BJ (cell line): ENCODE results near the gene FNBP1. TPM values are rescaled to one million over a fixed set of nuclear protein-coding genes. Genes with fewer than 3 reads are reported as not detected.
A peak's percentile ranks its signal among the peaks of the same experiment; 100 is the strongest.

Source experiments
- CTCF ChIA-PET: fragments of 350-600 bp; formaldehyde crosslinking; extraction: SDS; loops from one replicate; lab custom pipeline; 2021; ENCODE audit warnings: antibody characterized with exemption, inconsistent platforms; lab: Yijun Ruan, JAX
- POLR2A ChIA-PET: fragments of 300-600 bp; sonication (Branson Sonifier 250); formaldehyde crosslinking; extraction: SDS; loops from one replicate; lab custom pipeline; 2021; ENCODE audit warnings: antibody characterized with exemption; lab: Charles Lee
- DNase-seq: peaks from one replicate; pipeline ENCODE4 v3.0.0-alpha.2; 2011; ENCODE audit warnings: low read depth
- H3K27me3 ChIP-seq: 2 replicates; pipeline ENCODE4 v1.6.0; 2011; ENCODE audit warnings: low read length; ENCODE audit not compliant: control insufficient read depth, insufficient read depth
- H3K36me3 ChIP-seq: 2 replicates; pipeline ENCODE4 v1.5.1; 2011; ENCODE audit warnings: low read length; ENCODE audit not compliant: control insufficient read depth, insufficient read depth
- H3K4me3 ChIP-seq: 2 replicates; pipeline ENCODE4 v1.5.1; 2011; ENCODE audit warnings: low read depth, mild to moderate bottlenecking, control low read depth, low read length
- polyA plus RNA-seq: library from polyadenylated mRNA; depleted of rRNA; stranded (reverse); fragments of >200 nt; gene quantifications from 2 replicates; pipeline ENCODE4 v1.2.3, GENCODE V29; 2011
- TF ChIP-seq, protein P1 (sequence below): IDR thresholded peaks from 2 replicates; pipeline ENCODE4 v1.5.1; 2011; ENCODE audit warnings: low read depth, mild to moderate bottlenecking, control low read depth, inconsistent platforms, low read length, moderate library complexity; ENCODE audit not compliant: insufficient read depth

FNBP1 gene
- polyA plus RNA-seq, 1 experiment = 7.8 TPM

DNA sequence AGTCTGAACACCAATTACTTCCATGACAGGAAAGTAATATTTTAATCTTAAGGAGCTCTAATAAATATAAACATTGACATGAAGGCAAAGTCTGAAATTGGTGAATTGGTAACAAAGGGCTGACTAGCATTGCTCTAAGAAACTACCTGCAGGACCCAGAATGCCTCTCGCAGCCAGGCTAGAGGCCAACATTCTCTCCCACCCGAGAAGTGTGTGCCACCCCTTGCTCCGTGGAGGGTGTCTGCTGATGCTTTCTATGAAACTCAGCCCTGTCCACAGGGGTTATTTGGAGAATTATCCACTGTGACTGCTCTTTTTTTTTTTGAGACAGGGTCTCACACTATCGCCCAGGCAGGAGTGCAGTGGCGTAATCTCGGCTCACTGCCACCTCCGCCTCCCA lies 126.3 kb downstream of the FNBP1 start:
- ChIA-PET CTCF (interaction anchor here (0.8 to 1.4 kb wide), 2 partner anchors 9 to 16 kb away, joined by 3 to 4 read pairs; no protein-coding TSS in a partner anchor), POLR2A (no interaction called here)
- TF ChIP-seq, protein P1, sequence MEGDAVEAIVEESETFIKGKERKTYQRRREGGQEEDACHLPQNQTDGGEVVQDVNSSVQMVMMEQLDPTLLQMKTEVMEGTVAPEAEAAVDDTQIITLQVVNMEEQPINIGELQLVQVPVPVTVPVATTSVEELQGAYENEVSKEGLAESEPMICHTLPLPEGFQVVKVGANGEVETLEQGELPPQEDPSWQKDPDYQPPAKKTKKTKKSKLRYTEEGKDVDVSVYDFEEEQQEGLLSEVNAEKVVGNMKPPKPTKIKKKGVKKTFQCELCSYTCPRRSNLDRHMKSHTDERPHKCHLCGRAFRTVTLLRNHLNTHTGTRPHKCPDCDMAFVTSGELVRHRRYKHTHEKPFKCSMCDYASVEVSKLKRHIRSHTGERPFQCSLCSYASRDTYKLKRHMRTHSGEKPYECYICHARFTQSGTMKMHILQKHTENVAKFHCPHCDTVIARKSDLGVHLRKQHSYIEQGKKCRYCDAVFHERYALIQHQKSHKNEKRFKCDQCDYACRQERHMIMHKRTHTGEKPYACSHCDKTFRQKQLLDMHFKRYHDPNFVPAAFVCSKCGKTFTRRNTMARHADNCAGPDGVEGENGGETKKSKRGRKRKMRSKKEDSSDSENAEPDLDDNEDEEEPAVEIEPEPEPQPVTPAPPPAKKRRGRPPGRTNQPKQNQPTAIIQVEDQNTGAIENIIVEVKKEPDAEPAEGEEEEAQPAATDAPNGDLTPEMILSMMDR = no peak
- 0 out of 2 replicates have a peak, but pooled peaks cover 2% of the 10 kb centered on the region for H3K36me3 ChIP-seq
- H3K4me3 ChIP-seq = no peak overlapping the region
- no peak for DNase-seq
- no peaks in the 10 kb centered on the region for H3K27me3 ChIP-seq

DNA sequence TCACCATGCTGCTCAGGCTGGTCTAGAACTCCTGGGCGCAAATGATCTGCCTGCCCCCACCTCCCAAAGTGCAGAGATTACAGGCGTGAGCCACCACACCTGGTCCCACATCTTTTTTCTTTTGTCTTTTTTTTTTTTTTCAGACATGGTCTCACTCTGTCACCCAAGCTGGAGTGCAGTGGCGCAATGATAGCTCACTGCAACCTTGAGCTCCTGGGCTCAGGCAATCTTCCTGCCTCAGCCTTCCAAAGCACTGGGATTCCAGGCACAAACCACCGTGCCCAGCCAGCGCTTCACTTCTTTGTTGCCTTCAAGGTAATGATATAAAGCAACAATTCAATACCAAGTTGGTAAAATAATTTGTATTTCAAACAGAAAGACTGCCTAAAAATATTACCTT lies 128.9 kb downstream of the FNBP1 start:
- Histone ChIP-seq H3K4me3 (no peak overlapping the region), H3K27me3 (no peaks in the 10 kb centered on the region), H3K36me3 (0 out of 2 replicates have a peak, but pooled peaks cover 2% of the 10 kb centered on the region)
- DNase-seq = no peak
- ChIA-PET POLR2A (no interaction called here), CTCF (no interaction called here)
- TF ChIP-seq, protein P1 = no peak

DNA sequence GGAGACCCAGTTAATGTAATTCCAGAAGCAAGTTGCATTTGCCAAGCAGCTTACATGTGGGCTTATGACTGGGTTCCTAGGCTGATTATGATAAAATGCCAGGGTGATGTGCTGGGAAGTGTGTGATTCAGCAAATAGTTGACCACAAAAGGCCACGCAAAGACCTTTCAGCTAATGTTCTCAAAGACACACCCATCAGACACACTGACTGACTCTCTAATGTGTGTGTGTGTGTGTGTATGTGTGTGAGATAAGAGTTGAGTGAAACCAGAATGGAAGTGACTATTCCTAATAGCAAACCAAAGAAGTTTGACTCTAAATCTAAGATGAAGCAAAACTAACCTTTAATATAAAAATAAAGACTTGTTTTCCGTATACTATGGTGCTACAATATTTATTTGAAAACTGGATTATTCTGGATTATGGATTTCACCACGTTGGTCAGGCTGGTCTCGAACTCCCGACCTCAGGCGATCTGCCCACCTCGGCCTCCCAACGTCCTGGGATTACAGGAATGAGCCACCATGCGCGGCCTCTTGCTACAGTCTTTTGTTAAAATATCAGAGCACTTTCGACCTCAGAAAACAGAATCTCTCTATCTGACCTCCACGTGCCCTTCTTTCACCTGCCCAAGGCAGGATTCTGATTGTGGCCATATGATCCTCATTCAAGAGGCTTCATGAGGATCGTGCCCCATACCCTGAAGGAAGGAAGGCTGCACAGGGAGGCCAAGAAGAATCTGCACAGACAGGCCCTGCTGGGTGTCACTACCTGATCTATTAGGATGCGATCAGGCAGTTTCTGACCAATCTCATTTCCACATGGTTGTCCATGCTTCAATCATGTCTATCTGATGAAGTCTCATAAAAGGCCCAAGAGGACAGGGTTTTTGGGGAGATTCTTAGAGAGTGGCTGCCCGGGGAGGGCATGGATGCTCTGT lies 132.1 kb downstream of the FNBP1 start:
- Histone ChIP-seq H3K4me3 (no peak overlapping the region), H3K27me3 (no peaks in the 10 kb centered on the region), H3K36me3 (no peaks in the 10 kb centered on the region; the same call in 1 of the 2 replicates)
- CTCF ChIA-PET = no interaction called here
- TF ChIP-seq, protein P1 = no peak
- POLR2A ChIA-PET = interaction anchor here (0.5 kb wide), 1 partner anchor 23 kb away, joined by 7 read pairs; no protein-coding TSS in a partner anchor
- peak; percentile 99 for DNase-seq

DNA sequence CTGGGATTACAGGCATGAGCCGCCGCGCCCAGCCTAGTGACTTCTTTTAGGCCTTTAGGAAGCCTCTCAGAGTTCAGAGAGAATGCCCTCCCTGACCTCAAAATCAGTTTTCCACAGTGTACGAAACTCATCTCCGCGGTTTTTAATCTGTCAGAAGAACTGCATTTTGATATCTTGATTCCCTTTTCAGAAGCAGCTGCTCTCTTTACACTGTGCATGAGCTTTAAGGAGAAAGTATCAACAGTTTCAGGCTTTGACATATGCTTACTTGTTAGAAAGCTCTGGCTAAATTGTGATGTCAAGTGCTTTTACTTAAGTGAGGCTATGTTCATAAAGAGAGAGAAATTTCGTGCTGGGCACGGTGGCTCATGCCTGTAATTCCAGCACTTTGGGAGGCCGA lies 133.1 kb downstream of the FNBP1 start:
- POLR2A ChIA-PET = no interaction called here
- DNase-seq = no peak
- TF ChIP-seq, protein P1 = no peak
- Histone ChIP-seq H3K36me3 (no peaks in the 10 kb centered on the region; the same call in 1 of the 2 replicates), H3K4me3 (no peak overlapping the region), H3K27me3 (no peaks in the 10 kb centered on the region)
- CTCF ChIA-PET = interaction anchor here (0.7 kb wide), 1 partner anchor 15 kb away, joined by 3 read pairs; no protein-coding TSS in a partner anchor

DNA sequence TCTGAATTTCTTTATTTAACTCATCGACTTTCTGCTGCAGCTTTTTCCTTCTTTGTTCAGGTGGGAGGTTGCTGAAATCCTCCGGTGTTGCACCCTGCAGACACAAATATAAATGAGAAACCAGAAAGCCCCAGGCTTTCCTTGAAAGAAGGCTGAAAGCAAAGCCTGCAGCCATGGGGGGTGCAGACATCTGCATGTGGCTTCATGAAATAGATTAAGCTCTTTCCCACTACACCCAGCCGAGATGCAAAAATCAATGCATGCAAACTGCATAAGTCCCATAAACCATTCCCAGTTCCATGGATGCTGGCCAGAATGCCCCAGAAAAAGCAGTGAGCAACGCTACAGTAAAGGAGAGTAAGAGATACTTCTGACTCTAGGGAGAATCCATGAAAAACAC lies 134.1 kb downstream of the FNBP1 start:
- CTCF ChIA-PET = interaction anchor here (0.9 to 1.1 kb wide), 2 partner anchors 14 to 24 kb away, joined by 3 read pairs; no protein-coding TSS in a partner anchor
- DNase-seq = no peak
- no peaks in the 10 kb centered on the region for H3K27me3 ChIP-seq
- TF ChIP-seq, protein P1 = no peak
- H3K4me3 ChIP-seq = no peak overlapping the region
- peaks cover 3% of the 10 kb centered on the region; the same call in 1 of the 2 replicates for H3K36me3 ChIP-seq
- POLR2A ChIA-PET = no interaction called here
